ENCODE results near the gene MARK2.
"Not testable (repeated sequence)": the region's sequence is repeated elsewhere in the genome, so short reads cannot be mapped to it uniquely, and the experiment has no call there.

The MARK2 gene

GRCh38 chr11:63854696-63855095 lies 15.8 kb downstream of the MARK2 start:
- no peak for DNase-seq (ENCODE audit: low spot score)

- DNase-seq (ENCODE audit: low spot score) = no peak
These were observed 17.1 kb downstream of the MARK2 start for GRCh38 chr11:63855975-63856374.

- no peak for DNase-seq (ENCODE audit: low spot score)
These were observed 20.0 kb downstream of the MARK2 start for GRCh38 chr11:63858628-63859550.

DNA sequence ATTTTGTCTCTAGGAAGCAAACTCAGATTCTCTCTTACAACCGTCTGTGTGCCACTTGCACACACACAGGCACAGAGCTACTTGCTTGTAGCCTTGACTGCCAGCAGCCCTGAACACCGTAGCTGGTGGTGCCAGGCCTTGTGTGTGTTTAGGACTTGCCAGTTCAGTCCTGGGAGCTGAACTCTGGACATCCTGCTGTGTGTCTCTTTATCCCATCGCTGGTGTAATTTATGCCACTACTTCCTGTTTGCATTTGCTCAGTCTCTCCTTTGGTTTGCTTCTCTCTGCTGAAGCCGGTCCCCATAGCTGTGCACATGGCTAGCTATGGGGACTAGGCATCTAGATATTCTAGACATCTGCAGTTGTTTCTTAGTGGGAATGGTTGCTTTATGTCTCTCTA lies 24.0 kb downstream of the MARK2 start:
- DNase-seq (ENCODE audit: low spot score) = no peak

- not testable (repeated sequence) for DNase-seq (ENCODE audit: low spot score)
These were observed 24.7 kb downstream of the MARK2 start for GRCh38 chr11:63863620-63864019.

- no peak for DNase-seq (ENCODE audit: low spot score)
These were observed 27.3 kb downstream of the MARK2 start for GRCh38 chr11:63866211-63866610.

DNA sequence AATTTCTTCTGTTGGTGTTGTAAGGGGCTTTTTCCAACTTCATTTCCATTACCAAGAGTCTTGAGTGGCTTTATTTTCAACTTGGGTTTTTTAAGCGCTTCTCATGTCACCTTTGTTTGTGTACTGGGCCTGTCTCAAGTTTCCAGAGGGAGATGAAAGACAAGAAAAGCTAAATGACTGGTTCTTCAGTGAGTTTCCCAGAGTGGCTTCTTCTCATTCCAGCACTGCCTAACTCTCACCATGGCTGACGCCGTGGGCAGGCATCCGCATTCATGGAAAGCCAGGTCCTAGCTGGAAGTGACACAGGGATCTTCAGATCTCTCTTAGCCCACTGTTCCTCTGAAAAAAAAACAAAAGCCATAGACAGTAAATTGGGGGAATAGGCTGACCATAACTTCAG lies 28.6 kb downstream of the MARK2 start:
- DNase-seq (ENCODE audit: low spot score) = no peak

GRCh38 chr11:63868399-63869064 lies 29.6 kb downstream of the MARK2 start:
- DNase-seq (ENCODE audit: low spot score) = no peak

DNA sequence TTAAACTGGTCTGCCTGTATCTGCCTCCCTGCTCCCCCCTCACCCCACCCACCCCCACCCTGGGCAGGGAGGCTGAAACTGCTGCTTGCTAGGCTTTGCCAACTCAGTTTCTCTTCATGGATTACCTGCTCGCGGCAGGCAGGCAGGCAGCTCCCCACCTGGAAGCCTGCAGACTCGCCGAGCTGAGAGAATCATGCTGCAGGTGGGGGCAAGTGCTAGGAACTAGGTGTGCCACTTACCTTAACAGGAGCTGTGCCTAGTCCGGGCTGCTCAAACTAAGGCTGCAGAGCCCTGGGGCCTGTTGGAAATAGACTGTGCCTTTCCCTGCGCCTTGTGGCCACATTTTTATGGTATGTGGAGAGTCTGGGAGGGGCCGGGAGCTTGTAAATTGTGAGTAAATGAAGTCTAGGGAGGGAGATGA lies 30.3 kb downstream of the MARK2 start:
- no peak for DNase-seq (ENCODE audit: low spot score)

GRCh38 chr11:63869683-63870082 lies 30.8 kb downstream of the MARK2 start:
- no peak for DNase-seq (ENCODE audit: low spot score)

DNA sequence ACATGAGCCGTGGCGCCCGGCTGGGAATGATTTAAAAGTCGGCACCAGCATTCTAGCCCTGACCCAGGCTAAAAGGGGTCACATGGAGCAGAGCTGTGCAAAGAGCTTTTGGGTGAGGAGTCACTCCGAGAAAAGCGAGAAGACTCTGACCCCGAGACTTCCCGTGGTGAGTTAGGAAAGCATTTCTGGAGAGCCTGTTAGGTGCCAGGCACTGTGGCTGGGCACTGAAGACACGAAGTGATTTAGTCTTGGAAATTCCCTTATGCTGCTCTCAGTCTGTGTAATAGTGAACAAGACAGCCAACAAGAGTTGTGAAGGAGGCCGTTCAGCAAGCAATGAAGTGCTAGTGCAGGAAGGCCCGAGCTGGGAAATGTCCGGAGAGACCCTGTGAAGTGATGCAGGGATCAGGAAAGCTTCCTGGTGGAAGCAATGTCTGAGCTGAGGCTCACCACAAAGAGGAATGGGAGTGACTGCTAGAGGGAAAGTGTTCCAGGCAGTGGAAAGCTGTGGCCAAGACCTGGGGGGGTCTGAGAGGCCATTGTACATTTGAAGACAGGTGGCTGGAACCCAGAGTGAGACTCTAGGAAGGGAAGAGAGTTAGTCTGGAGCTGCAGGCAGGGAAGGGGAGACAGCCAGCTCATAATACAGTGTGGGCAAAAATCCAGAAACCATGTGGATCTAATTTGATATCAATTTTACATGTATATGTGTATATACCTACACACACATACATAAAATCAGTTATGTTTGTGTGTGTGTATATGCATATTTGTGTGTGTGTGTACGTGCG lies 31.6 kb downstream of the MARK2 start:
- no peak for DNase-seq (ENCODE audit: low spot score)

DNA sequence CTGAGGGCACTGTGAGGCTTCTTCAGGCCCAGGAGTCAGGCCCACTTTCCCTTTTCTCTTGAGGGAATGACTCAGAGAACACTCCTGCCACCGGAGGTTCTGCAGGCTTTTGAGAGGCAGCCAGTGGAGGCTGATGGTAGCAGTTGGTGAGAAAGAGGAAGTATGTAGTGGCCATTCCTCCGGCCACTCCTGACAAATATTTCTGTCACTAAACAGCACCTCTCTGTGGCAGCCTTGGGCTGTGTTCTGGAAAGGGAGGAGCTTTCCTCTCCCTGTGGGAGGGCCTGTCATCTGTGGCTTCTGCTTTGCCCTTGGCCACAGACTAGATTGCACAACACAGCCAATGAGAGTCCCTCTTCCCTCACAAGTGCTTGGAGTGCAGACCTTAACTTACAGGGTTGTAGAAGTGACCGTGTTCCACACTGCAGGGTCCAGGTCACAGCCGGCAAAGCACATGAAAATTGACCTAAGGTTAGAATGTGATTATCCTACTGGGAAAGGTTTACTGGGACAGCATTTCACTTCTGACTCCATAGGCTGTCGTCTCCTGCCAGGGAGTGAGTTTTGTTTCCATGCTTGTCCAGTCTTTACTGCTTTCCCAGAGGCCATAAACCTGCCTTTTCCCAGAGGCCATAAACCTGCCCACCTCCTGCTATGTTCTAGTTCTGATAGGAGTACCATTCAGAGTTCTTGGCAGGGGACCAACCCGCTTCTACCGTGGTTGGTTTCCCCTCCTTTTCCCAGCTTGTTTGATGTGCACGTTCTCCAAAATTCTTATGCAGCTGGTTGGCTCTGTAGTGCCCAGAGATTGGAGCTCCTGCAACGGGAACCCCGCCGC lies 33.3 kb downstream of the MARK2 start:
- peak; percentile 92 for DNase-seq (ENCODE audit: low spot score)

DNA sequence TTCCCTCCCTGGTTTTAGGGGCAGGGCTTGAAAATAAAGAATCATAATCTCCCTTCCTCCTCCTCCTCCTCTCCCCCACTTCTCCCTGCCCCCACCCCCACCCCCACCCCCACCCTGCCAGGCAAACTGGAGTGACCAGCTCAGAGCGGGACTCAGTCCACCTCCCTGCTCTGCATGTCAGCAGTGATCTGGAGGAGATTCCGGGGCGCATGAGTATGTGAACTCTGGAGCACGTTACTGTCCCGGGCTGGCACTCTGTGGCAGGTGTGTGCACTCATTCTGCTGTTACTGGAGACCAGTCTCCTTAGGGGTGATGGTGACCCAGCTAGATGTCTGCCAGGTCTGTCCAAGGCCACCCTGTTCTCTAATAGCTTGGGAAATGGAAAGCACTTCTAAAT lies 33.9 kb downstream of the MARK2 start:
- DNase-seq (ENCODE audit: low spot score) = no peak

- no peak for DNase-seq (ENCODE audit: low spot score)
These were observed 34.4 kb downstream of the MARK2 start for GRCh38 chr11:63873311-63873710.

DNA sequence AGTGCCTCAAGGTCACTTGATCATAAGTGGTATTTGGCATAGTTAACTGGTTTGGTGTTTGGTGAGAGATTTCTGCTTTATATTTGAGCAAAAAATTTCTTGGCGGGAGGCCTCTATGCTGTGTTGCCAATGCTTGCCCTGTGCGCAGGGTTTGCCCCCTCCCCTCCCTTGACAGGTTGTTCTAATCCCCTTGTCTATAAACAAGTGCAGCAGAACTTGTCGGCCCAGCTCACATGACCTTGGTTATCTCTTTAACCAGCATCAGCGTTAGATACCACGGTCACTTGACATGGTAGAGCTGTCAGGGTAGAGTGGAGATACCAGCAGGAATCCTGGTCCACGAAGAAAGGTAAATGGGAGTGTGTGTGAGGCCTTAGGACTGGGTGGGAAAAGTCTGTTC lies 35.6 kb downstream of the MARK2 start:
- DNase-seq (ENCODE audit: low spot score) = no peak

GRCh38 chr11:63875506-63876065 lies 36.7 kb downstream of the MARK2 start:
- DNase-seq (ENCODE audit: low spot score) = no peak

DNA sequence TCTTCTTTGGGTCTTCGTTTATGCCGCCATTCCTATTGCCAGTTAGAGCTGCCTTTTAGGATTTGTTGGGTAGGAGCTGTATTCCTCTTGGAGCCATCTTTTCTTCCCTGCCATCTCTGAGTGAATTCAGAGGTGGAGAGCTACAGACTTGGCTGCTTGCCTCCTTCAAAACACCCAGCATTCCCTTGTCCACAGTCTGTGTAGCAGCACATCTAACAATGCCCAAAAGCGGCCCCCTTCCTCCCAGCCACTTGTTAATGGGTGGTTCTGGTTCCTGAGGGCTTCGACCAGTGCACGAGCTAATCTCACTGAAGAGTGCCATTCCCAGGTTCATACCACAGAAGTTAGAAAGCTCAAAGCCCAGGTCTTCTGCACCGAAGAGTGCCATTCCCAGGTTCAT lies 37.7 kb downstream of the MARK2 start:
- DNase-seq (ENCODE audit: low spot score) = no peak

DNA sequence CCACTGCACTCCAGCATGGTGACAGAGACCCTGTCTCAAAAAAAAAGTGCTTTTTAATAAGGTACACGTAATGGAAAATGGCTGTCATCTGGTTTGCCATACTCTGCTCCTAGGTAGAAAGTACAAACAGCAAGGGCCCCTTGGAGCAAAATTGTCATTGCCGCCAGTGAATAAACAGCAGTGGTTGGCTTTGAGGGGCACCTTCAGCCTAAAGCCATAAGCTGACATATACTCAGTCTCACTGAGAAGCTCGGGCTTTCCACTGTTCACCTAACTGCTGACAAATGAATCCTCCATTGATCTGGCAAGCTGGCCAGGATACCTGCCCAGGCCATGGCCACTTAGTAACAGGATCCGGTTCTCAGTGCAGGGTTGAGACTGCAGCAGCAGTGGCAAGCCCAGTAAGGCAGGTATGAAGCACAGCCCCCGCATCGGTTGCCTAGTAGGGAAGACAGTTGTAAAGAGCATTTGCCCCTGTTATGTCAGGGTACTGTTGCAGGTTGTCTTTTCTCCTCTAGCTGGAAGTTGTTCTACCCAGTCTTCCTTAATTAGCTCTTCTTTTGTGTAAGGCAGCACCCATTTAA lies 38.8 kb downstream of the MARK2 start:
- no peak for DNase-seq (ENCODE audit: low spot score)

GRCh38 chr11:63879598-63880402 lies 40.9 kb downstream of the MARK2 start:
- no peak for DNase-seq (ENCODE audit: low spot score)

GRCh38 chr11:63880403-63880790 lies 41.5 kb downstream of the MARK2 start:
- no peak for DNase-seq (ENCODE audit: low spot score)
